T-helper 2 cell (primary cell): ENCODE measurements around the gene BCL2L12.
A peak's percentile ranks its signal among the peaks of the same experiment; 100 is the strongest.

ENCODE experiments used
- DNase-seq, 5 experiments: peaks; one replicate each; pipeline versions ENCODE4 v3.0.0 to v3.0.0-alpha.2; 2012 to 2022

Gene BCL2L12

DNA sequence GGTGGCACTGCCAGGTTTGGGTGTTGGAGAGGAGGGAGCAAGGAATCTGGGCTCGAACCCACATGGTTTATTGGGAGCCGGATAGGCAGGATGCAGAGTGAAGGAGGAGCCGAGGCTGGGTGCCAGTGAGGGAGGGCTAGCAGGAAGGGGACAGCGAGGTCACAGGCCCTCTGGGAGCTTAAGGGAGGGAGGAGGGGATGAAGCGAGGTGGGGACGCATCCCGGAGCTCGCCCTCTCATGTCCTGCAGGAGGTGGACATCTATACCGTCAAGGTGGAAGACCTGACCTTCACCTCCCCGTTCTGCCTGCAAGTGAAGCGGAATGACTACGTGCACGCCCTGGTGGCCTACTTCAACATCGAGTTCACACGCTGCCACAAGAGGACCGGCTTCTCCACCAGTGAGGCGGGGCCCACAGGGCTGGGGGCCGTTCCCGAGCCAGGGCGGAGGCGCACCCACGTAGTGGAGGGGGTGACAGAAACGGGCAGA, 20.2 kb downstream of the BCL2L12 start:
- no peak for DNase-seq

DNA sequence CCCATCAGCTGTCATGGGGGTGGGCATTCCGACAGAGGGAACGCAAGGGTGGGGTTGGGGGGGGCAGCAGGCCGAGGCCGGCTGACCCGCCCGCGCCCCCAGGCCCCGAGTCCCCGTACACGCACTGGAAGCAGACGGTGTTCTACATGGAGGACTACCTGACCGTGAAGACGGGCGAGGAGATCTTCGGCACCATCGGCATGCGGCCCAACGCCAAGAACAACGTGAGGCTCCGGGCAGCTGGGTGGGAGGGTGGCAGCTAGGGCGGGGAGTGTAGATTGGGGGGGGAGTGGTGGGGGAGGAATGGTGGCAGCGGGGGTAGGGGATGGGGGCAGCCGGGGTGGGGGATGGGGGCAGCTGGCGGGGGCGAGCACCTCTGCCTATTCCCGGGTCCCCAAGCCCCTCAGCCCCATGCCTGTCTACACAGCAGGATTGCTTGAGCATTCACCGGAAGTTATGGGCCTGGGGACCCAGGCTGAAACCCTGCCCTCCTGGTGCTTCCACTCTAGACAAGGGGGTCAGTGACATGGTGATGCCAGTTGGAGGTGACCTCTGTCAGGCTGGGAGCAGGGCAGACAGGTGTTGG, 20.9 kb downstream of the BCL2L12 start:
- no peak for DNase-seq

- DNase-seq = no peak
Observed at GRCh38 chr19:49687150-49687549, 21.4 kb downstream of the BCL2L12 start.

DNA sequence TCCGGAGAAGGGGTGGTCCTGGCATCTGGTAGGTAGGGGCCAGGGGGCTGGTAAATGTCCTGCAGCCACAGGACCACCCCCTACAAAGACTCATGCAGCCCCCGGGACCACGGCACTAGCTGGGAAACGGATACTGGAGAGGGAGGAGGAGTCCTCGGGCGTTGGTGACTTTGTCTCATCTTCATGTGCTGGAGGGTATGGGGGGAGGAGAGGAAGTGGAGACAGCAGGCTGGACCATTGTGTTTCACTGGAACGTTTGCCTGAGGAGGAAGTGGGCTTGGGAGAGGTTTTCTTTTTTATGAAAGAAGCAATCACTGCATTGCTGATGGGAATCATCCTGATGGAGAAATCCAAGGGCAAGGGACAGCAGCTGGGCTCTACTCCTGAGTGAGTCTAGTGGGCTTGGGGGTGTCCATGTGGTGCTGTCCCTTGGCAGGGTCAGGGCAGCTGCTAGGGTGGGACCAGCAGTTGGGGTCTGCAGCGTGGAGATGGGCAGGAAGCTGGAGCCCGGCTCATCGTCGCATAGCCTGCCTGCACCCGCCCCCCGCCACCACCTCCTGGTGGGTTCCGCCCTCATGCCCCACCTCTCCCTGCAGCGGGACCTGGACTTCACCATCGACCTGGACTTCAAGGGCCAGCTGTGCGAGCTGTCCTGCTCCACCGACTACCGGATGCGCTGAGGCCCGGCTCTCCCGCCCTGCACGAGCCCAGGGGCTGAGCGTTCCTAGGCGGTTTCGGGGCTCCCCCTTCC, 22.0 kb downstream of the BCL2L12 start:
- DNase-seq = no peak

GRCh38 chr19:49688531-49689132, 22.9 kb downstream of the BCL2L12 start:
- no peak for DNase-seq

GRCh38 chr19:49689133-49690078, 23.7 kb downstream of the BCL2L12 start, which contains the start of gene ADM5:
Gene ADM5, plus strand, starts transcription at chr19:49689594. Its CDS starts 244 bp downstream, at chr19:49689838.
- peak in 1 of 5 experiments; percentile 22 for DNase-seq

- DNase-seq = no peak
Observed at GRCh38 chr19:49690079-49690655, 24.4 kb downstream of the BCL2L12 start.

DNA sequence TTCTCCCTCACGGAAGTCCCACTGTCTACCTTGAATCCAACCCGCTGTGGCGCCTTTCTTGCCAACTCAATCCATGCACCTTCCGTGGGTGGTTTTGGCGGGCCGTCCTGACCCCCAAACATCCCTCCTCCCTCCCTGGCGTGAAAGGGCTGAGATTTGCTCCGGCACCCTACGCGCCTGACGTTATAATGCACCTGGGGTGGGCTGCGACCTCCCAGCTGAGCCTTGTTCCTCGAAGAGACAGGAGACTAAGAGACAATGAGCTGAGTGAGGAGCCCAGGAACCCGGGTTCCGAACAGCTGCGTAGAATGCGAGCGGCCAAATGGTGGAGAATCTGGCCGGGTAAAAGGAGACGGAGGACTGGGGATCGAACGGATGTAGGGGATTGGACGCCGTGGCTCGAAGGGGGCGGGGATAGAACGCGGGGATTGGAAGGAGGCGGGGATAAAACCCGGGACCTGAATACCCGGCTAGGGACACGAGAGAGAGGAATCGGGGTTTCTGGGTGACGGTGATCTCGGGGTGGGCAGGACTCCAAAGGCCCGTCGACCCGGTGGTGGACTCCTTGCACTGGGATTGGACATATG, 25.0 kb downstream of the BCL2L12 start, which contains the start of gene CPT1C:
CPT1C (plus strand) TSS at position 461 of the 587 bp plus-strand sequence. CDS start 1,137 bp downstream, outside the sequence.
- DNase-seq = peak in 3 of 5 experiments; percentile 39 to 62 (median 58)

DNA sequence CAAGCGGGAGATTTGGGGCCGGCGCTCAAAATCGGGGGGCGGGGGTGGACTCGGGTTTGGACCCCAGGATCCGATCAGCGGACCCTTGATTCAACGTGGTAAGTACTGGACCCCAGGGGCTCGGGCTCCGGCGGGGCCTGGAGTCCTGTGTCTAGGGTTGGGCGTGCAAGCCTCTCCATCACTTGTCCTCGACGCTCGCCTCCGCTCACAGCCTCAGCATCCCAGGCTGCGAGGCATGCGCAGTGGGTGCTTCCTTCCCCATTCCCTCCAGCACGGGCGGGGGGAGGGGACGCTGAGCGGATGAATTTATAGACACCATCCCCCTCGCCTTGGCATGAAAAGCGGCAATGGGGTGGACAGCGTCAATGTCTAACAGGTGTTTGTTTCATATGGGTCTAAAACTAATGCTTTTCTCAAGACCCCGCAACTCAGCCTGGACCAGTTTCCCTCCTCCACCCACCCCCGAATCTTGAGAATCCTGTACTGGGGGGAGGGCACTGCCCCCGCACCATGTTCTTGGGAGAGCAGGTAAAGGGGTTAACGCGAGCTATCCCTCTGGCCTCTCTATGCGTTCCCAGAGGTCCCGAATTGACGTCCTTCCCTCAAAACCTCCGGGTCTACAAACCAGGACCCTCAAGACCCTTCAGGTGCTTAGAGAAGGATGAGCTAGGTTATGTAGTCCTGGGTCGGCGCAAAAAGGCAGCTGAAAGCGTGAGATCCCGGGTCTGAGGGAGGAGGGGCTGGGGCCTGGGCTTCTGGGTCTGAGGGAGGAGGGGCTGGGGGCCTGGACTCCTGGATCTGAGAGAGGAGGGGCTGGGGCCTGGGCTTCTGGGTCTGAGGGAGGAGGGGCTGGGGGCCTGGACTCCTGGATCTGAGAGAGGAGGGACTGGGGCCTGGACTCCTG, 25.8 kb downstream of the BCL2L12 start:
- peak in 1 of 5 experiments; percentile 49 for DNase-seq

GRCh38 chr19:49692147-49692506, 26.4 kb downstream of the BCL2L12 start:
- no peak for DNase-seq

DNA sequence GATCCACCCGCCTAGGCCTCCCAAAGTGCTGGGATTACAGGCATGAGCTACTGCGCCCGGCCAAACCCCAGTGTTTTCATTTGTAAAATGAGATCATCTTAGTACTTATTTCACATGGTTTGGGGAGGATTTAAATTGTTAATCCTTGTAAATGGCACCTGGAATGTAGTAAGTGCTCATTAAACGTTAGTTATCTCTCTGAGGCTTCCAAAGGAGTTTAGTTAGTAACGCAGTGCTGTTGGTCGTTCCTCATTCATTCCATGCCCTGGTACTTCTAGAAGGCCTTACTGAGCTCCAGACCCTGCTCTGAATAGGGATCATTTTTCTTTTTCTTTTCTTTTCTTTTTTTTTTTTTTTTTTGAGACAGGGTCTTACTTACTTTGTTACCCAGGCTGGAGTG, 30.4 kb downstream of the BCL2L12 start:
- no peak for DNase-seq

GRCh38 chr19:49696865-49697264, 31.1 kb downstream of the BCL2L12 start:
- DNase-seq = no peak

GRCh38 chr19:49699364-49699763, 33.6 kb downstream of the BCL2L12 start:
- DNase-seq = no peak

GRCh38 chr19:49700563-49700962, 34.8 kb downstream of the BCL2L12 start:
- DNase-seq = no peak

GRCh38 chr19:49701271-49701786, 35.6 kb downstream of the BCL2L12 start:
- DNase-seq = no peak

DNA sequence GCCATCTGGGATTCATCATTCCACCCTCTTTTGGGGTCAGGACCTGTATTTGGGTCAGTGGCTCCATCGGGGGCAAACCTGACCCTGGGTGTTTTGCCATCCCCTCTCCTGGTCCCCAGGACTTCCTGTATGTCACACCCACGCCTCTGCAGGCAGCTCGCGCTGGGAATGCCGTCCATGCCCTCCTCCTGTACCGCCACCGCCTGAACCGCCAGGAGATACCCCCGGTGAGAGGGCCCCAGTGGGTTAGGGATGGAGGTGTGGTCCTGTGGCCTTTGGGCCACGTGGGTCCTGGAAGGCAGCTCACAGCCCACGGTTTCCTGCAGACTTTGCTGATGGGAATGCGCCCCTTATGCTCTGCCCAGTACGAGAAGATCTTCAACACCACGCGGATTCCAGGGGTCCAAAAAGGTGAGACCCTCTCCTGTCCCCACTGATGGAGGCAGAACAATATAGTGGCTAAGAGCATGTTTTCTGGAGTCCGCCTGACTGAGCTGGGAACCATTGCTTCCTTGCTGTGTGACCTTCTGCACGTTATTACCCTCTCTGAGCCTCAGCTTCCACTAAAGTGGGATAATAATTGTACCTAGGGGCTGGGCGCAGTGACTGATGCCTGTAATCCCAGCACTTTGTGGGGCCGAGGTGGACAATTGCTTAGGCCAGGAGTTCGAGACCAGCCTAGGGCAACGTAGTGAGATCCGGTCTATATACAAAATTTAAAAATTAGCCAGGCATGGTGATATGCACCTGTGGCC, 39.3 kb downstream of the BCL2L12 start:
- no peak for DNase-seq

- DNase-seq = no peak
Observed at GRCh38 chr19:49705919-49706318, 40.2 kb downstream of the BCL2L12 start.

- no peak for DNase-seq
Observed at GRCh38 chr19:49710372-49710951, 44.7 kb downstream of the BCL2L12 start.

DNA sequence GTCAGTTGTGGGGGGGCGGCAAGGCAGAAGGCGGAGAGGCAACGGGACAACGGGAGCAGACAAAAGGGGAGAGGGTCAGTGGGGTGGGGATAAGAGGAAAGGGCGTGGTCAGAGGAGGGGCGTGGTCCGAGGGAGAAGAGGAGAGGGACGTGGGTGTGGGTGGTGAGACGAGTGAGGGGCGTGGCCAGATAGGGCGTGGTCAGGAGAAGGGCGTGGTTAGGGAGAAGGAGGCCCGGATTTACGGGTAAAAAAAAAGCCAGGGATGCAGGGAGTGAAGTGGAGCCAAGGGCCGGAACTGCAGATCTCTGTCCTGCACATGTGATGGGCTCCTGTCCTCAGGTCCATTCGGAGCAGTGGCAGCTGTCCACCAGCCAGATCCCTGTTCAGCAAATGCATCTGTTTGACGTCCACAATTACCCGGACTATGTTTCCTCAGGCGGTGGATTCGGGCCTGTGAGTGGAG, 46.7 kb downstream of the BCL2L12 start:
- no peak for DNase-seq
